NCI-H748 (cell line): ENCODE measurements around the gene C16orf74.

Source experiments
- DNase-seq: peaks from one replicate; lab custom pipeline; 2025; ENCODE audit not compliant: unreplicated experiment; lab: John Stamatoyannopoulos, UW

Gene C16orf74

GRCh38 chr16:85677383-85677967 is 73.4 kb downstream of the C16orf74 start:
- no peak for DNase-seq

GRCh38 chr16:85676466-85676865 is 74.4 kb downstream of the C16orf74 start:
- no peak for DNase-seq

GRCh38 chr16:85675251-85675874 is 75.5 kb downstream of the C16orf74 start:
- no peak for DNase-seq

- no peak for DNase-seq
These were observed 76.1 kb downstream of the C16orf74 start for GRCh38 chr16:85674828-85675227.

GRCh38 chr16:85674418-85674755 is 76.5 kb downstream of the C16orf74 start:
- DNase-seq, result no peak

GRCh38 chr16:85673529-85674417 is 77.1 kb downstream of the C16orf74 start:
- DNase-seq, result peak; percentile 22

GRCh38 chr16:85670840-85671239 is 80.1 kb downstream of the C16orf74 start:
- DNase-seq, result no peak

- no peak for DNase-seq
These were observed 82.0 kb downstream of the C16orf74 start for GRCh38 chr16:85668676-85669424.

- no peak for DNase-seq
These were observed 83.0 kb downstream of the C16orf74 start for GRCh38 chr16:85667841-85668413.

- no peak for DNase-seq
These were observed 83.6 kb downstream of the C16orf74 start for GRCh38 chr16:85667261-85667660.

- DNase-seq, result no peak
These were observed 85.0 kb downstream of the C16orf74 start for GRCh38 chr16:85665929-85666328.

GRCh38 chr16:85665373-85665740 is 85.5 kb downstream of the C16orf74 start:
- DNase-seq, result no peak

GRCh38 chr16:85664580-85665372 is 86.1 kb downstream of the C16orf74 start:
- no peak for DNase-seq

- no peak for DNase-seq
These were observed 87.0 kb downstream of the C16orf74 start for GRCh38 chr16:85663891-85664321.

GRCh38 chr16:85662976-85663830 is 87.7 kb downstream of the C16orf74 start:
- no peak for DNase-seq

GRCh38 chr16:85662482-85662812 is 88.4 kb downstream of the C16orf74 start:
- no peak for DNase-seq

GRCh38 chr16:85661740-85662481 is 89.0 kb downstream of the C16orf74 start:
- DNase-seq, result no peak

GRCh38 chr16:85660843-85661739 is 89.8 kb downstream of the C16orf74 start:
- DNase-seq, result no peak
